ENCODE data around the gene ANXA5.

GRCh38 chr4:121656269-121656641, 40.5 kb downstream of the ANXA5 start:
- TF ChIP-seq, protein P1, sequence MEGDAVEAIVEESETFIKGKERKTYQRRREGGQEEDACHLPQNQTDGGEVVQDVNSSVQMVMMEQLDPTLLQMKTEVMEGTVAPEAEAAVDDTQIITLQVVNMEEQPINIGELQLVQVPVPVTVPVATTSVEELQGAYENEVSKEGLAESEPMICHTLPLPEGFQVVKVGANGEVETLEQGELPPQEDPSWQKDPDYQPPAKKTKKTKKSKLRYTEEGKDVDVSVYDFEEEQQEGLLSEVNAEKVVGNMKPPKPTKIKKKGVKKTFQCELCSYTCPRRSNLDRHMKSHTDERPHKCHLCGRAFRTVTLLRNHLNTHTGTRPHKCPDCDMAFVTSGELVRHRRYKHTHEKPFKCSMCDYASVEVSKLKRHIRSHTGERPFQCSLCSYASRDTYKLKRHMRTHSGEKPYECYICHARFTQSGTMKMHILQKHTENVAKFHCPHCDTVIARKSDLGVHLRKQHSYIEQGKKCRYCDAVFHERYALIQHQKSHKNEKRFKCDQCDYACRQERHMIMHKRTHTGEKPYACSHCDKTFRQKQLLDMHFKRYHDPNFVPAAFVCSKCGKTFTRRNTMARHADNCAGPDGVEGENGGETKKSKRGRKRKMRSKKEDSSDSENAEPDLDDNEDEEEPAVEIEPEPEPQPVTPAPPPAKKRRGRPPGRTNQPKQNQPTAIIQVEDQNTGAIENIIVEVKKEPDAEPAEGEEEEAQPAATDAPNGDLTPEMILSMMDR (conservative IDR thresholded peaks at IDR 0.05; ENCODE audit: low read length), result peak; percentile 58
- TF ChIP-seq EZH2phosphoT487 (IDR thresholded peaks at IDR 0.05; ENCODE audit: borderline replicate concordance, low read depth, low read length), result no peak

Data from OCI-LY7 (cell line).